RWPE2 (cell line): Measurements from ENCODE around the gene NACC2.

Experiments
- ATAC-seq: fragments of 200-7000 bp; cut with Tn5 transposase; 3 replicates; pipeline ENCODE4 v1.9.1; 2021; ENCODE audit warnings: low read depth
- DNase-seq: peaks from one replicate; pipeline ENCODE4 v3.0.0-alpha.2; 2020; ENCODE audit warnings: low spot score
- H3K27ac ChIP-seq: fragments of 450-650 bp; 2 replicates; pipeline ENCODE4 v1.5.1; 2017; ENCODE audit warnings: mild to moderate bottlenecking; ENCODE audit not compliant: poor library complexity, severe bottlenecking
- H3K27me3 ChIP-seq: fragments of 250-450 bp; sonication (Bioruptor Pico); 2 replicates; pipeline ENCODE4 v1.5.1; 2021; ENCODE audit warnings: mild to moderate bottlenecking, moderate library complexity; ENCODE audit not compliant: insufficient read depth, poor library complexity, severe bottlenecking
- H3K36me3 ChIP-seq: fragments of 250-450 bp; sonication (Bioruptor Pico); 2 replicates; pipeline ENCODE4 v1.5.1; 2020; ENCODE audit warnings: low read depth, mild to moderate bottlenecking, moderate library complexity
- H3K4me1 ChIP-seq: fragments of 250-450 bp; sonication (Bioruptor Pico); 2 replicates; pipeline ENCODE4 v1.5.1; 2021; ENCODE audit warnings: mild to moderate bottlenecking, moderate library complexity; ENCODE audit not compliant: insufficient read depth, poor library complexity, severe bottlenecking
- H3K4me3 ChIP-seq: fragments of 250-450 bp; sonication (Bioruptor Pico); 2 replicates; pipeline ENCODE4 v1.5.1; 2021; ENCODE audit warnings: mild to moderate bottlenecking, moderate library complexity; ENCODE audit not compliant: severe bottlenecking
- H3K9me3 ChIP-seq: fragments of 250-450 bp; sonication (Bioruptor Pico); 2 replicates; pipeline ENCODE4 v1.5.1; 2021; ENCODE audit warnings: mild to moderate bottlenecking, moderate library complexity; ENCODE audit not compliant: severe bottlenecking
- CTCF ChIP-seq: fragments of 450-650 bp; IDR thresholded peaks from one replicate; pipeline ENCODE4 v1.5.1; 2017; ENCODE audit warnings: mild to moderate bottlenecking, moderate library complexity; ENCODE audit not compliant: poor library complexity, severe bottlenecking

NACC2 gene

DNA sequence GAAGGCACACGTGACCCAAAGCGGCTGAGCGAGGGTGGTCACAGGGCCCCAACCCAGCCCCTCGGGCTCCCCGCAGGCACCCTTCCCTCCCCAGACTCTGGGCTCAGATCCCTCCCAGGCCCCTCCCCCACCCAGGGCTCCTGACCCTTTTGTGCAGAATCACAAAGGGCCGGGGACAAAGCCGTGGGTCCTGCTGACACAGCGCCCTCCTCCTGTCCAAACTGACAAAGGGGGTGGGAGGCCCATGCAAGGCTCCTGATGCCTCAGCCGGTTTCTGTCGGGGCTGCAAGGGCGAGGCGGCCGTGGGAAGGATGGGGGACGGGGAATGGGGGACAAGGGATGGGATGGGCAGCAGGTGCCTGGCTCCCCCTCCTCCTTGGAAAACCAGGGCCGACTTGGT, 90.4 kb downstream of the NACC2 start:
- Histone ChIP-seq H3K27ac (no peak overlapping the region), H3K36me3 (no peaks in the 10 kb centered on the region), H3K4me3 (no peak overlapping the region), H3K4me1 (peaks cover 4% of the 10 kb centered on the region), H3K9me3 (no peaks in the 10 kb centered on the region), H3K27me3 (no peaks in the 10 kb centered on the region)
- DNase-seq (no peak), ATAC-seq (no peak)
- TF ChIP-seq CTCF, result no peak

- Histone ChIP-seq H3K4me3 (no peak overlapping the region), H3K9me3 (no peaks in the 10 kb centered on the region), H3K27me3 (no peaks in the 10 kb centered on the region), H3K36me3 (no peaks in the 10 kb centered on the region), H3K27ac (no peak overlapping the region), H3K4me1 (peaks cover 4% of the 10 kb centered on the region)
- DNase-seq, result no peak
- no peak for ATAC-seq
- no peak for TF ChIP-seq CTCF
Observed at GRCh38 chr9:136004219-136004618, 90.9 kb downstream of the NACC2 start.

- no peak for TF ChIP-seq CTCF
- Histone ChIP-seq H3K9me3 (no peaks in the 10 kb centered on the region), H3K27ac (no peak overlapping the region), H3K4me3 (no peak overlapping the region), H3K27me3 (no peaks in the 10 kb centered on the region), H3K4me1 (peaks cover under 1% of the 10 kb centered on the region), H3K36me3 (no peaks in the 10 kb centered on the region)
- DNase-seq (no peak), ATAC-seq (no peak)
Observed at GRCh38 chr9:136003411-136004218, 91.5 kb downstream of the NACC2 start.

GRCh38 chr9:136002881-136003280, 92.2 kb downstream of the NACC2 start:
- Histone ChIP-seq H3K27me3 (no peaks in the 10 kb centered on the region), H3K4me1 (no peaks in the 10 kb centered on the region), H3K36me3 (no peaks in the 10 kb centered on the region), H3K27ac (no peak overlapping the region), H3K9me3 (no peaks in the 10 kb centered on the region), H3K4me3 (no peak overlapping the region)
- no peak for TF ChIP-seq CTCF
- no peak for DNase-seq
- ATAC-seq, result no peak

DNA sequence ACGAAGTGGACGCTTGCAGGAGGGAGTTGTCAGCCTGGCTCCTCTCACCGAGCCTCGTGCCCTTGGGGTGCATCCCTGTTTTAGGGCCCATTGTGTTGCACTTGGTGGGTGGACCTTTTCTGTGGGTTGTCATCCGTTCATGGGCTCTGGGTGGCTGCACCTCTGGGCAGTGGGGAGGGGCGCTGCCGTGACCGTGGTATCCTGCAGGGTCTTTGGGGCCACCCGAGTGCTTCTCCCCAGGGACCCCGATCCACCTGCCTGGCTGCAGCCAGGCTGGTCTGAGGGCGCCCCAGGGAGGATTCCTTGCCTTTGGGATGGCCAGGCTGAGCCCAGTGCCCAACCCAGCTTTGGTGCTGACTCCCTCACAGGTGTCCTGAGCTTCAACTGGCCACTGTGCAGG, 92.9 kb downstream of the NACC2 start:
- Histone ChIP-seq H3K27ac (no peak overlapping the region), H3K9me3 (no peaks in the 10 kb centered on the region), H3K4me1 (no peaks in the 10 kb centered on the region), H3K27me3 (no peaks in the 10 kb centered on the region), H3K36me3 (no peaks in the 10 kb centered on the region), H3K4me3 (no peak overlapping the region)
- no peak for DNase-seq
- no peak for TF ChIP-seq CTCF
- ATAC-seq, result no peak
